H1 (cell line): ENCODE data around the gene MYO1D. TPM values are rescaled to one million over a fixed set of nuclear protein-coding genes. Genes with fewer than 3 reads are reported as not detected.

Experiments
- BACH1 ChIP-seq: IDR thresholded peaks from 2 replicates; pipeline ENCODE4 v1.6.1; 2012; ENCODE audit warnings: low read length, improper control_type of control experiment
- BCL11A ChIP-seq, 2 experiments: IDR thresholded peaks; one replicate each; pipeline ENCODE4 v1.6.1; 2011; ENCODE audit warnings: low read depth in 2 of 2, low read length in 2 of 2, mild to moderate bottlenecking in 2 of 2
- BRCA1 ChIP-seq: IDR thresholded peaks from 2 replicates; pipeline ENCODE4 v1.6.1; 2012; ENCODE audit warnings: low read depth, low read length, improper control_type of control experiment
- CEBPB ChIP-seq: IDR thresholded peaks from 2 replicates; pipeline ENCODE4 v1.6.1; 2012; ENCODE audit warnings: low read depth, low read length
- GABPA ChIP-seq: IDR thresholded peaks from 2 replicates; pipeline ENCODE4 v1.6.1; 2011; ENCODE audit warnings: mild to moderate bottlenecking, low read length, moderate library complexity, borderline replicate concordance; ENCODE audit not compliant: insufficient read depth
- JUN ChIP-seq: IDR thresholded peaks from 2 replicates; pipeline ENCODE4 v1.6.1; 2011; ENCODE audit warnings: low read depth, mild to moderate bottlenecking, improper control_type of control experiment, low read length
- KDM1A ChIP-seq: fragments of 200-600, 300-600 bp; sonication (generic); IDR thresholded peaks from 2 replicates; pipeline ENCODE4 v1.7.1; 2016; ENCODE audit warnings: mild to moderate bottlenecking, low read length, borderline replicate concordance
- SUZ12 ChIP-seq: fragments of 200-600 bp; sonication (generic); IDR thresholded peaks from 2 replicates; pipeline ENCODE4 v1.6.1; 2012; ENCODE audit warnings: mild to moderate bottlenecking, inconsistent platforms, low read length, moderate library complexity, mixed read lengths
- TEAD4 ChIP-seq: IDR thresholded peaks from 2 replicates; pipeline ENCODE4 v1.6.1; 2012; ENCODE audit warnings: low read depth, low read length, inconsistent platforms, mixed read lengths
- polyA plus RNA-seq, 7 experiments: library from polyadenylated mRNA; depleted of rRNA in 3 of 7; stranded (reverse) in 5 of 7; unstranded in 2 of 7; fragments of >200 nt in 5 of 7; fragments of 200-250 nt in 2 of 7; gene quantifications; 1 replicate in 5 of 7; 2 replicates in 1 of 7; 4 replicates in 1 of 7; pipeline versions ENCODE4 v1.2.1 to v1.2.3, GENCODE V29; 2011 to 2013; ENCODE audit warnings: missing spikeins in 2 of 7, mixed read lengths in 2 of 7
- total RNA-seq: library from RNA; stranded (reverse); fragmentation: NEBNext Ultra II Directional; extraction: Animal tissue kit (Norgen Biotek cat#: 25700); gene quantifications from 2 replicates; pipeline ENCODE4 v1.2.1, GENCODE V29; 2021
- TF ChIP-seq, protein P1 (sequence below): fragments of 300-600 bp; sonication (generic); IDR thresholded peaks from 2 replicates; pipeline ENCODE4 v1.7.1; 2012; ENCODE audit warnings: low read length, moderate library complexity, mild to moderate bottlenecking, inconsistent platforms; ENCODE audit not compliant: insufficient replicate concordance

The MYO1D gene
- total and polyA plus RNA-seq, 2 of the 8 experiments (the other 6 are each of a cell fraction or from before 2014, with no cell fraction given) = 6.5 to 25.4 TPM

DNA sequence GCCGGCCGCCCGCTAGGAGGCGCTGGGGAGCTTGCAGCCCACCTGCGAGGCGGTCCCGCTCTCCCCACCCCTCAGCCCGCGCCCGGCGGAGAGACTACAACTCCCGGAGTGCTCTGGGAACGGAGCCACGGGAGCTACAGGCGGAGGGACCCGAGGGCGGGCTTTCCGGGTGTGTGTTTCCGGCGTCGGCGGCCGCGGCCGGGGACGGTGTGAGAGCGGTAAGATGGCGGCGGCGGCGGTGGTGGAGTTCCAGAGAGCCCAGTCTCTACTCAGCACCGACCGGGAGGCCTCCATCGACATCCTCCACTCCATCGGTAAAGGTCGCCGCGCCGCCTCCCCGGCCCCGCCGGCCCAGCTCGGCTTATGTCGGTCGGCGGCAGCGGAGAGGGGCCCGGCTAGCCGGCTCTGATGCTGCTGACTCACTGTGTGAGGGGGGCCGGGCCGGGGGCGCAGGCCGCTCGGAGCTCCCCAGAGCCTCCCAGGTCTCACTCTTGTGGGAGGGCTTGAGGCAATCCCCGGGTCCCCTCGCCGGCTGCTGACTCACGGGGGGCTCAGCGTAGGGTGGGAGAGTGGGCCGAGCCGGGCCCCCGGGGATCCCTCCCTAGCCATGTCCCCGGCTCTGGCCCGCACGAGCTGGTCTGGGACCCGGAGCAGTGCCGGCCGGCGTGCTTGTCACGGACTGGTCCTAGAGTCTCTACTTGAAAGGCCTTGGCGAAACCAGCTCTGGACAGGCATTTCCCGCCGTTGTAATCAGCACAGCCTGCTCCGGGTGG lies 432.4 kb downstream of the MYO1D start, which contains the start of gene PSMD11 (continued):
- TF ChIP-seq, protein P1, sequence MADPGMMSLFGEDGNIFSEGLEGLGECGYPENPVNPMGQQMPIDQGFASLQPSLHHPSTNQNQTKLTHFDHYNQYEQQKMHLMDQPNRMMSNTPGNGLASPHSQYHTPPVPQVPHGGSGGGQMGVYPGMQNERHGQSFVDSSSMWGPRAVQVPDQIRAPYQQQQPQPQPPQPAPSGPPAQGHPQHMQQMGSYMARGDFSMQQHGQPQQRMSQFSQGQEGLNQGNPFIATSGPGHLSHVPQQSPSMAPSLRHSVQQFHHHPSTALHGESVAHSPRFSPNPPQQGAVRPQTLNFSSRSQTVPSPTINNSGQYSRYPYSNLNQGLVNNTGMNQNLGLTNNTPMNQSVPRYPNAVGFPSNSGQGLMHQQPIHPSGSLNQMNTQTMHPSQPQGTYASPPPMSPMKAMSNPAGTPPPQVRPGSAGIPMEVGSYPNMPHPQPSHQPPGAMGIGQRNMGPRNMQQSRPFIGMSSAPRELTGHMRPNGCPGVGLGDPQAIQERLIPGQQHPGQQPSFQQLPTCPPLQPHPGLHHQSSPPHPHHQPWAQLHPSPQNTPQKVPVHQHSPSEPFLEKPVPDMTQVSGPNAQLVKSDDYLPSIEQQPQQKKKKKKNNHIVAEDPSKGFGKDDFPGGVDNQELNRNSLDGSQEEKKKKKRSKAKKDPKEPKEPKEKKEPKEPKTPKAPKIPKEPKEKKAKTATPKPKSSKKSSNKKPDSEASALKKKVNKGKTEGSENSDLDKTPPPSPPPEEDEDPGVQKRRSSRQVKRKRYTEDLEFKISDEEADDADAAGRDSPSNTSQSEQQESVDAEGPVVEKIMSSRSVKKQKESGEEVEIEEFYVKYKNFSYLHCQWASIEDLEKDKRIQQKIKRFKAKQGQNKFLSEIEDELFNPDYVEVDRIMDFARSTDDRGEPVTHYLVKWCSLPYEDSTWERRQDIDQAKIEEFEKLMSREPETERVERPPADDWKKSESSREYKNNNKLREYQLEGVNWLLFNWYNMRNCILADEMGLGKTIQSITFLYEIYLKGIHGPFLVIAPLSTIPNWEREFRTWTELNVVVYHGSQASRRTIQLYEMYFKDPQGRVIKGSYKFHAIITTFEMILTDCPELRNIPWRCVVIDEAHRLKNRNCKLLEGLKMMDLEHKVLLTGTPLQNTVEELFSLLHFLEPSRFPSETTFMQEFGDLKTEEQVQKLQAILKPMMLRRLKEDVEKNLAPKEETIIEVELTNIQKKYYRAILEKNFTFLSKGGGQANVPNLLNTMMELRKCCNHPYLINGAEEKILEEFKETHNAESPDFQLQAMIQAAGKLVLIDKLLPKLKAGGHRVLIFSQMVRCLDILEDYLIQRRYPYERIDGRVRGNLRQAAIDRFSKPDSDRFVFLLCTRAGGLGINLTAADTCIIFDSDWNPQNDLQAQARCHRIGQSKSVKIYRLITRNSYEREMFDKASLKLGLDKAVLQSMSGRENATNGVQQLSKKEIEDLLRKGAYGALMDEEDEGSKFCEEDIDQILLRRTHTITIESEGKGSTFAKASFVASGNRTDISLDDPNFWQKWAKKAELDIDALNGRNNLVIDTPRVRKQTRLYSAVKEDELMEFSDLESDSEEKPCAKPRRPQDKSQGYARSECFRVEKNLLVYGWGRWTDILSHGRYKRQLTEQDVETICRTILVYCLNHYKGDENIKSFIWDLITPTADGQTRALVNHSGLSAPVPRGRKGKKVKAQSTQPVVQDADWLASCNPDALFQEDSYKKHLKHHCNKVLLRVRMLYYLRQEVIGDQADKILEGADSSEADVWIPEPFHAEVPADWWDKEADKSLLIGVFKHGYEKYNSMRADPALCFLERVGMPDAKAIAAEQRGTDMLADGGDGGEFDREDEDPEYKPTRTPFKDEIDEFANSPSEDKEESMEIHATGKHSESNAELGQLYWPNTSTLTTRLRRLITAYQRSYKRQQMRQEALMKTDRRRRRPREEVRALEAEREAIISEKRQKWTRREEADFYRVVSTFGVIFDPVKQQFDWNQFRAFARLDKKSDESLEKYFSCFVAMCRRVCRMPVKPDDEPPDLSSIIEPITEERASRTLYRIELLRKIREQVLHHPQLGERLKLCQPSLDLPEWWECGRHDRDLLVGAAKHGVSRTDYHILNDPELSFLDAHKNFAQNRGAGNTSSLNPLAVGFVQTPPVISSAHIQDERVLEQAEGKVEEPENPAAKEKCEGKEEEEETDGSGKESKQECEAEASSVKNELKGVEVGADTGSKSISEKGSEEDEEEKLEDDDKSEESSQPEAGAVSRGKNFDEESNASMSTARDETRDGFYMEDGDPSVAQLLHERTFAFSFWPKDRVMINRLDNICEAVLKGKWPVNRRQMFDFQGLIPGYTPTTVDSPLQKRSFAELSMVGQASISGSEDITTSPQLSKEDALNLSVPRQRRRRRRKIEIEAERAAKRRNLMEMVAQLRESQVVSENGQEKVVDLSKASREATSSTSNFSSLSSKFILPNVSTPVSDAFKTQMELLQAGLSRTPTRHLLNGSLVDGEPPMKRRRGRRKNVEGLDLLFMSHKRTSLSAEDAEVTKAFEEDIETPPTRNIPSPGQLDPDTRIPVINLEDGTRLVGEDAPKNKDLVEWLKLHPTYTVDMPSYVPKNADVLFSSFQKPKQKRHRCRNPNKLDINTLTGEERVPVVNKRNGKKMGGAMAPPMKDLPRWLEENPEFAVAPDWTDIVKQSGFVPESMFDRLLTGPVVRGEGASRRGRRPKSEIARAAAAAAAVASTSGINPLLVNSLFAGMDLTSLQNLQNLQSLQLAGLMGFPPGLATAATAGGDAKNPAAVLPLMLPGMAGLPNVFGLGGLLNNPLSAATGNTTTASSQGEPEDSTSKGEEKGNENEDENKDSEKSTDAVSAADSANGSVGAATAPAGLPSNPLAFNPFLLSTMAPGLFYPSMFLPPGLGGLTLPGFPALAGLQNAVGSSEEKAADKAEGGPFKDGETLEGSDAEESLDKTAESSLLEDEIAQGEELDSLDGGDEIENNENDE = no peak
- no peak for TF ChIP-seq BCL11A (IDR thresholded peaks at IDR 0.05; ENCODE audit: low read depth in 2 of 2, low read length in 2 of 2)
- TF ChIP-seq CEBPB = peak; percentile 2; the same call in 1 of the 2 replicates
- no peak for TF ChIP-seq JUN
- TF ChIP-seq SUZ12 = no peak
- TF ChIP-seq BRCA1 = no peak
- TF ChIP-seq GABPA = peak; percentile 98
- TF ChIP-seq KDM1A = no peak
- TF ChIP-seq TEAD4 = no peak
- TF ChIP-seq BACH1 = peak; percentile 71
